Endothelial cell of umbilical vein (primary cell): ENCODE data around the gene BCAN. TPM values are rescaled to one million over a fixed set of nuclear protein-coding genes. Genes with fewer than 3 reads are reported as not detected.
A peak's percentile ranks its signal among the peaks of the same experiment; 100 is the strongest.

Experiments used
- BruUV-seq: library from RNA; stranded (reverse); fragments of 400-500 nt; replicated peaks from 2 replicates; lab custom pipeline; 2021; lab: Mats Ljungman, UMichigan
- CTCF ChIA-PET: fragments of 300-600, 350-600 bp; sonication (Branson Sonifier 250); formaldehyde crosslinking; loops from one replicate; lab custom pipeline; 2021; ENCODE audit warnings: antibody characterized with exemption, inconsistent platforms; lab: Charles Lee
- POLR2A ChIA-PET: fragments of 300-600, 350-600 bp; sonication (Branson Sonifier 250); formaldehyde crosslinking; loops from one replicate; lab custom pipeline; 2021; ENCODE audit warnings: antibody characterized with exemption, inconsistent platforms; lab: Charles Lee
- DNase-seq: peaks from one replicate; pipeline ENCODE4 v3.0.0-alpha.2; 2011; ENCODE audit warnings: low read depth, low spot score
- FAIRE-seq: peaks from 2 replicates; lab custom pipeline; 2011; peaks lifted over from hg19 to GRCh38; lab: Jason Lieb, UNC
- H2AFZ ChIP-seq: 2 replicates; pipeline ENCODE4 v1.6.0; 2012; ENCODE audit warnings: low read depth, low read length, control low read depth, inconsistent platforms
- H3K27ac ChIP-seq: 2 replicates; pipeline ENCODE4 v1.5.1; 2011; ENCODE audit warnings: low read depth, mild to moderate bottlenecking, control low read depth, low read length, moderate library complexity; ENCODE audit not compliant: insufficient read depth
- H3K27me3 ChIP-seq, 2 experiments: 2 replicates each; pipeline versions ENCODE4 v1.6.0 to v1.6.1; 2011; ENCODE audit warnings: low read length in 2 of 2, mixed read lengths in 1 of 2; ENCODE audit not compliant: control insufficient read depth in 2 of 2, insufficient read depth in 2 of 2
- H3K36me3 ChIP-seq, 2 experiments: 2 replicates in 1 of 2; 3 replicates in 1 of 2; pipeline ENCODE4 v1.5.1; 2011; ENCODE audit warnings: low read length in 2 of 2, mild to moderate bottlenecking in 1 of 2, moderate library complexity in 1 of 2; ENCODE audit not compliant: control insufficient read depth in 2 of 2, insufficient read depth in 2 of 2; ENCODE audit errors: extremely low read depth in 1 of 2
- H3K4me1 ChIP-seq: 3 replicates; pipeline ENCODE4 v1.5.1; 2011; ENCODE audit warnings: mild to moderate bottlenecking, low read length; ENCODE audit not compliant: control insufficient read depth, insufficient read depth; ENCODE audit errors: extremely low read depth
- H3K4me2 ChIP-seq: 2 replicates; pipeline ENCODE4 v1.6.1; 2011; ENCODE audit warnings: low read length, control low read depth, mixed read lengths; ENCODE audit not compliant: insufficient read depth
- H3K4me3 ChIP-seq, 3 experiments: fragments of 200-600 bp in 1 of 3; sonication (generic), shearing (Covaris generic) in 1 of 3; replicated peaks in 1 of 3; 2 replicates each; pipeline ENCODE4 v1.5.1; 2011 to 2016; ENCODE audit warnings: control low read depth in 3 of 3, low read length in 3 of 3, mild to moderate bottlenecking in 2 of 3, inconsistent platforms in 1 of 3, low read depth in 1 of 3, moderate library complexity in 1 of 3; ENCODE audit not compliant: insufficient read depth in 1 of 3
- H3K79me2 ChIP-seq: 2 replicates; pipeline ENCODE4 v1.6.0; 2012; ENCODE audit warnings: low read length, inconsistent platforms; ENCODE audit not compliant: control insufficient read depth, insufficient read depth
- H3K9ac ChIP-seq: replicated peaks from 2 replicates; pipeline ENCODE3; 2011; ENCODE audit warnings: low read length, control low read depth; ENCODE audit not compliant: insufficient read depth; ENCODE audit errors: extremely low read depth
- H3K9me1 ChIP-seq: replicated peaks from 3 replicates; pipeline ENCODE4 v1.6.0; 2011; ENCODE audit warnings: mild to moderate bottlenecking, low read length; ENCODE audit not compliant: control insufficient read depth, insufficient read depth; ENCODE audit errors: extremely low read depth
- H3K9me3 ChIP-seq: replicated peaks from 2 replicates; pipeline ENCODE4 v1.5.1; 2012; ENCODE audit warnings: low read length, inconsistent platforms; ENCODE audit not compliant: control insufficient read depth, insufficient read depth
- H4K20me1 ChIP-seq: replicated peaks from 2 replicates; pipeline ENCODE3; 2011; ENCODE audit warnings: mild to moderate bottlenecking, low read length; ENCODE audit not compliant: control insufficient read depth, insufficient read depth; ENCODE audit errors: extremely low read depth
- EZH2 ChIP-seq: IDR thresholded peaks from 2 replicates; pipeline ENCODE4 v1.6.1; 2012; ENCODE audit warnings: borderline replicate concordance, low read depth, mild to moderate bottlenecking, moderate library complexity, low read length, inconsistent platforms; ENCODE audit not compliant: severe bottlenecking
- FOS ChIP-seq: IDR thresholded peaks from 2 replicates; pipeline ENCODE4 v1.6.1; 2011; ENCODE audit warnings: mild to moderate bottlenecking, low read length, moderate library complexity, borderline replicate concordance; ENCODE audit not compliant: insufficient read depth
- dilution Hi-C: fragments of 300-500 bp; cut with MboI; formaldehyde crosslinking; loops from one replicate; pipeline ENCODE4 v1.15.0; 2019; ENCODE audit warnings: low sequenced_read_pairs; ENCODE audit not compliant: extremely low pct_ligation_motif_present
- intact Hi-C: fragments of 100-400 bp; cut with micrococcal nuclease; formaldehyde crosslinking; loops from one replicate; pipeline ENCODE4 v1.10.0; 2022
- polyA plus RNA-seq, 4 experiments: library from polyadenylated mRNA; depleted of rRNA in 3 of 4; stranded (reverse) in 3 of 4; unstranded in 1 of 4; fragments of >200 nt; gene quantifications; 2 replicates each; pipeline versions ENCODE4 v1.2.1 to v1.2.3, GENCODE V29; 2011 to 2012; ENCODE audit warnings: missing spikeins in 1 of 4
- total RNA-seq: library from RNA; stranded (reverse); gene quantifications from 2 replicates; pipeline ENCODE4 v1.2.3, GENCODE V29; 2021
- TF ChIP-seq, protein P1 (sequence below): IDR thresholded peaks from 2 replicates; pipeline ENCODE4 v1.6.1; 2011; ENCODE audit not compliant: insufficient read depth, insufficient read length

BCAN gene
- total and polyA plus RNA-seq, 2 donors (not counting 3 experiments of a cell fraction or from before 2014, with no cell fraction given), result 0.15 TPM; not detected in 1

DNA sequence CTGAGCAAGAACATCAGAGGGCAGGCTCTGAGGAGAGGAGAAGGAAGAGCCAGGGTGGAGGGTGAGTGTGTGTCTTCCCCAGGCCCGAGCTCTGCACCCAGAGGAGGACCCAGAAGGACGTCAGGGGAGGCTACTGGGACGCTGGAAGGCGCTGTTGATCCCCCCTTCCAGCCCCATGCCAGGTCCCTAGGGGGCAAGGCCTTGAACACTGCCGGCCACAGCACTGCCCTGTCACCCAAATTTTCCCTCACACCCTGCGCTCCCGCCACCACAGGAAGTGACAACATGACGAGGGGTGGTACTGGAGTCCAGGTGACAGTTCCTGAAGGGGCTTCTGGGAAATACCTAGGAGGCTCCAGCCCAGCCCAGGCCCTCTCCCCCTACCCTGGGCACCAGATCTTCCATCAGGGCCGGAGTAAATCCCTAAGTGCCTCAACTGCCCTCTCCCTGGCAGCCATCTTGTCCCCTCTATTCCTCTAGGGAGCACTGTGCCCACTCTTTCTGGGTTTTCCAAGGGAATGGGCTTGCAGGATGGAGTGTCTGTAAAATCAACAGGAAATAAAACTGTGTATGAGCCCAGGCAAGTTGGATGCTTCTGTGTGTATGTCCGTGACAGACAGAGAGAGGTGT, 17.1 kb downstream of the BCAN start:
- intact Hi-C loops (no loop called here), dilution Hi-C loops (no loop called here)
- no peak overlapping the region for H3K4me3 ChIP-seq
- TF ChIP-seq EZH2, result no peak
- TF ChIP-seq FOS, result no peak
- DNase-seq, result no peak
- no TSS peak for BruUV-seq
- no peaks in the 10 kb centered on the region for H4K20me1 ChIP-seq
- peak overlapping the region; percentile 51 for H3K4me2 ChIP-seq
- no peak for FAIRE-seq
- no peaks in the 10 kb centered on the region for H3K9me1 ChIP-seq
- POLR2A ChIA-PET, result interaction anchor here (4.5 kb wide), 1 partner anchor 17 kb away, joined by 32 read pairs; the partner anchor contains the start of gene NES
- no peaks in the 10 kb centered on the region for H3K9me3 ChIP-seq
- H3K36me3 ChIP-seq, result no peaks in the 10 kb centered on the region
- no peaks in the 10 kb centered on the region for H3K79me2 ChIP-seq
- peaks cover 3 to 9% of the 10 kb centered on the region in 2 experiments for H3K27me3 ChIP-seq
- no peak overlapping the region for H3K9ac ChIP-seq
- no peak overlapping the region for H2AFZ ChIP-seq
- no peak overlapping the region for H3K27ac ChIP-seq
- H3K4me1 ChIP-seq, result peaks cover 56% of the 10 kb centered on the region
- CTCF ChIA-PET, result interaction anchor here (0.6 to 8.7 kb wide), 9 partner anchors 9 to 269 kb away, joined by 3 to 237 read pairs (median 4); partner anchors contain the start of genes HAPLN2 and NES

DNA sequence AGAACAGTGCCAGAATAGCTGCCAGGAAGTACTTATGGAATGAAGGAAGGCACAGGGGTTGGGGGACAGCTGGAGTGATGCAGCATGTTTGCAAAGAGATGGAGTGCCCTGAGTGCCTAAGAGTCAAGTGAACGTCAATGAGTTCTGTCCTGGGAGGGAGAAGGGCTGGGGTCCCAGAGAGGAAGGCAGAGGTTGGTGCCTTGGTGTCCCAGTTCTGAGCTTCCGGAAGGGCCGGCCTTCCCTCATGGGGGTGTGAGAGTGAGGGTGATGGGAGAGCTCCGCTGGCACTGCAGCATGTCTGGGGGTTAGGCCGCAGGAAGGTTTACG, 17.7 kb downstream of the BCAN start:
- dilution Hi-C loops, result no loop called here
- POLR2A ChIA-PET, result interaction anchor here (4.5 kb wide), 1 partner anchor 17 kb away, joined by 32 read pairs; the partner anchor contains the start of gene NES
- peaks cover 3 to 9% of the 10 kb centered on the region in 2 experiments for H3K27me3 ChIP-seq

More for the DNA sequence above, 17.7 kb downstream of the BCAN start:
- FAIRE-seq (no peak), DNase-seq (no peak)
- H4K20me1 ChIP-seq, result no peaks in the 10 kb centered on the region
- TF ChIP-seq, protein P1, sequence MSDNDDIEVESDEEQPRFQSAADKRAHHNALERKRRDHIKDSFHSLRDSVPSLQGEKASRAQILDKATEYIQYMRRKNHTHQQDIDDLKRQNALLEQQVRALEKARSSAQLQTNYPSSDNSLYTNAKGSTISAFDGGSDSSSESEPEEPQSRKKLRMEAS, result no peak
- H3K9me1 ChIP-seq, result no peaks in the 10 kb centered on the region
- H3K4me3 ChIP-seq, result no peak overlapping the region
- BruUV-seq, result no TSS peak
- H3K4me1 ChIP-seq, result peaks cover 62% of the 10 kb centered on the region
- H3K9ac ChIP-seq, result peak overlapping the region; percentile 26
- peak overlapping the region; percentile 18 for H3K27ac ChIP-seq
- CTCF ChIA-PET, result interaction anchor here (0.6 to 8.7 kb wide), 10 partner anchors 10 to 268 kb away, joined by 3 to 237 read pairs (median 6); partner anchors contain the start of genes HAPLN2 and NES
- no peaks in the 10 kb centered on the region for H3K36me3 ChIP-seq
- intact Hi-C loops, result no loop called here
- no peaks in the 10 kb centered on the region for H3K79me2 ChIP-seq
- H3K9me3 ChIP-seq, result no peaks in the 10 kb centered on the region
- peak overlapping the region; percentile 22 for H2AFZ ChIP-seq
- peak overlapping the region; percentile 51 for H3K4me2 ChIP-seq
